ENCODE measurements around the gene SLC3A2. TPM values are rescaled to one million over a fixed set of nuclear protein-coding genes. Genes with fewer than 3 reads are reported as not detected.
A peak's percentile ranks its signal among the peaks of the same experiment; 100 is the strongest.
"Not testable (repeated sequence)": the region's sequence is repeated elsewhere in the genome, so short reads cannot be mapped to it uniquely, and the experiment has no call there.

Gene SLC3A2
- polyA plus RNA-seq, 4 donors = 182 to 190 (median 189) TPM

DNA sequence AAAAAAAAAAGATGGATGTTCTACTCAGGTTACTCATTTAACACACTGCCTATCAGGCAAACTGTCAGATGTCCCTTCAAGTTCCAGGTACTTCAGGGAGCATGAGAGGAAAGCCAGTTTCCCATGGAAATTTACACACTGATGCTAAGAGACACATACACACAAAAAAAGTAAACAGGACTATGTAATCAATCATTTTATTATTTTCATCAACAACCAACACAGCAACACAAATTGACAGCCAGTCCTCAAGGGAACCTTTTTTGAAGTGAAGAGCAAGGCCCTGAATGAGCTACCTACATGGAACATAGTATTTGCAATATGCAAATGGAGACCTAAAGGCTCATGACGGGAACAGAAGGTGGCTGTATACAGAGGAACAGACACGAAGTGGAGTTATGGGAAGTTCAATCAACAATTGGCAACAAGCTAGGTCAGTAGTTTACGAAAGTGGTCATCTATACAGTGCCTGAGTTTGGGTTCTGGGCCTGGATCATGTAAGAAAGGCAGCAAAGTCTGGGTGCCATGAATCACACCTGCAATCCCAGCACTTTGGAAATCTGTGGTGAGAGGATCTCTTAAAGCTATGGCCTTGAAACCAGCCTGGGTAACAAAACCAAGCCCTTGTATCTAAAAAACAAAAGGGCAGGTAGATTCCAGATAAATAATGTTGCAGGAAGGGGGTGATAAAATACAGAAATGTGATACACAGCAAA is 28.7 kb upstream of the SLC3A2 start:
- DNase-seq (ENCODE audit: low read depth in 4 of 4, low spot score in 3 of 4) = no peak

DNA sequence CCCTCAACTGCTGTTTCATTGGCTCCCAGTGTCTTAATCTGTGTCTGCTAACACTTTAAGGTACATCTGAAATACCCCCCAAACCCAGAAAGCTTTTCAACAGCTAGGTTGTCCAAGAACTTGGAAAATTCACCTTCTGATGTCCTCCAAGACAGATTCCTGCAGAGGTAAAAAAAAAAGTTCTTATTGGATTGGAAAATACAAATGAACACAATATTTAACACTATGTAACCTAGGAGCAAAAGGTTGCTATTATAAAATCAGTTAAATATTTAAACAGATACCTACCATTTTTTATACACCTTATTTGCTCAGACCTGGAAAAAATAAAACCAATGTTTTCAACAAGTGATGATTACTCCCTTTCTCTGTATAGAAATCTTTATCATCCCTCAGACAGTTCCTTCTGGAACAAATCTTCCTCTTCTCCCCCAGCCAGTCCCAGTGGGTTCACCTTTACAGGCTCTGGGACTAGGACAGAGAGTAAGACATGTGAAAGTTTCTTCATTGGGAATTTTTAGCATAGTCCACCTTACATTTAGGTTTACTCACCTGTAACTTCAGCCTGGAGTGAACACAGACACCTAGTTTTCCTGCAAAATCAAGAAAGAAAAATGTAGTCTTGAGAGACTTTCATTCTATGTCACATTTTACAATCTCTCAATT is 28.0 kb upstream of the SLC3A2 start:
- DNase-seq (ENCODE audit: low read depth in 4 of 4, low spot score in 3 of 4) = no peak

DNA sequence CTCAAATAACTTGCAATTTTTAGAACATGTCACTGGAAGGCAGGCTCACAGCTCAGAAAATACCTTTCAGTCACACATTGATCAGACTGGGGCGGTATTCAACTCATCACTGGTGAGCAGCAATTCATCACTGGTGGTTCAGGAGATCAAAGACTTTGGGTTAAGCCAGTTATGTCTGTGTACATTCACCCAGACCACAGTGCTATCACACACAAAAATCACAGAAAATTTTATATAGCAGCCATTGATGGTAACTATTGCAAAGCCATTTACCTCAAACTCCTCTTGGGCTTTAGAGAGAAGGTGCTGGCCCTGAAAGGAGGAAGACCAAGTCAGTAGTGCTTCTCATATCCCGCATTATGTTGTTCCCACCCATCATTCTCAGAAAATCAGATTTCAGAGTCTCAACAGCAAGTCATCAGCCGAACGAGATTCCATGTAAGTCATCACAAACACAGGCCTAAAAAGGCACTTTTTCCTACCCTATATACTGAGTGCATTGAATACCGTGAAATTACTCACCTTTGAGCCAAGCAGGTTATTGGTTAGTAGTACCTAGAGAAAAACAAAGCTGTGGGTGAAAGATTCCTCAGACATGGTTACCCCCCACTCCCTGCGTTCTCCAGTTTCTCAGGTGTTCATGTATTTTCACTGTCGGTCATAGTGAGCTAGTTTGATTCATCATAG is 27.3 kb upstream of the SLC3A2 start:
- DNase-seq (ENCODE audit: low read depth in 4 of 4, low spot score in 3 of 4) = no peak

DNA sequence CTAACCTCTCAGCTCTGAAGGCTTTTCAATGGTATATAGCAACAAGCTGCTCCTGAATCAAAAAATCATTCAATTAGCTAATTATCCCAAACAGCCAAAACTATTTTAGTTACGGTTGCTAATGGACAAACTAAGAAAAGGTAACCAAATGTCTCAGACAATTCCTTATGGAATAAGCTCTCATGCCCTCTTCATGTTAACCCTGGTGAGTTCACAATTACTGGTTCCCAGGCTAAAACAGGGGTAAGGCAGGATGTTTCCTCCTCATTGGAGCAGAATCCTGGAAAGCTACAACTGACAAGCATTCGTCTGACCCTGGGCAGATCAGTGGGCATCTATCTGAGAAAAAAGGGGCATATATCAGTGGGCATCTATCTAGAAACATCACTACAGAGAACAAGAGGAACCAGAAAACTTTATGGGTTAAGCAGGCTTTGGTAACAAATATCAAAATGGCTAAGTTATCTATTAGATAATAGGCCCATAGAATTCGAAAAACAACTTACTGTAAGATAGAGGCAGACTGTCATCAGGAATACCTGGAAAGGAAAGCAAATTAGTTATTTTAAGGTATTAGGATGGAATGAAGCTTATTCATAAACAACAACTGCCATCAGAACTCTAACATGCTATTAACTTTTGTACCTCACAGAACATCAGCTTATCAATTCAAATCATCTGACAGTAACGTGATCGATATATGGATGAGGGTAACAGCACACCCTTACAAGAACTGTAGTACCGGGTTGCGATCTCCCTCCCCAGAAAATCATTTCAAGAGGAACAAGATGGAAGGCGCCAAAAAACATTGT is 26.5 kb upstream of the SLC3A2 start:
- no peak for DNase-seq (ENCODE audit: low read depth in 4 of 4, low spot score in 3 of 4)

DNA sequence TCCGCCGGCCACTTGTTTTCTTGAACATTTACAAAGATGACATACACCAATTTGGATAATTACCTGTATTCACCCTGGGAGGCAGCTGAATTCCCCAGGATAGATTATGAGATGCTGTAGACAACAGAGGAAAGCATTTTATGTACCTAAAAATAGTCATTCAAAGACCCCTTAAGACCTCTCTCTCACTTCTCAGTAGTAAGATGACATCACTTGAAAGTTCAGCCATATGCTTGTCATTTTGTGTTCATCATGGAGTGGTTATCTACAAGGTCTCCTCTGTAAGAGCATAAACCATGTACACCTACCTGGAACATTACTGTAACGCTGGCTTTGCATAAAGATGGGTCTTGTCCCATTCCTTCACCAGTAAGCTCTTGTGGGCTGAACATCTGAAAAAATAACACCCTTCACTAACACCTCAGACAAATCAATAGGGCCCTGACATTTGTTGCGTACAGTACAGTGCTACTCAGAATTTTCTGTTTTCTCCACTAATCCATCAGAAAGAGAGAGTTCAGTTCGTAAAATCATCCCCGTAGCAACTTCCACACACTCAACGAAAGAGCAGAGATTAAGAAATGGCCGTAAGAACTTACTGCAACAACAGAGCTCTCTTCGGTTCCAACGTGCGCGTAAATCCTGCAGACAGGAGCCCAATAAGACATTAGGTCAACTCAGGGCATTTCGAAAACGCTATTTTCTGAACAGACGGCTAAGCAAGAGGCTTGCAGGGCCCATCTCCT is 25.7 kb upstream of the SLC3A2 start:
- DNase-seq (ENCODE audit: low read depth in 4 of 4, low spot score in 3 of 4) = no peak

DNA sequence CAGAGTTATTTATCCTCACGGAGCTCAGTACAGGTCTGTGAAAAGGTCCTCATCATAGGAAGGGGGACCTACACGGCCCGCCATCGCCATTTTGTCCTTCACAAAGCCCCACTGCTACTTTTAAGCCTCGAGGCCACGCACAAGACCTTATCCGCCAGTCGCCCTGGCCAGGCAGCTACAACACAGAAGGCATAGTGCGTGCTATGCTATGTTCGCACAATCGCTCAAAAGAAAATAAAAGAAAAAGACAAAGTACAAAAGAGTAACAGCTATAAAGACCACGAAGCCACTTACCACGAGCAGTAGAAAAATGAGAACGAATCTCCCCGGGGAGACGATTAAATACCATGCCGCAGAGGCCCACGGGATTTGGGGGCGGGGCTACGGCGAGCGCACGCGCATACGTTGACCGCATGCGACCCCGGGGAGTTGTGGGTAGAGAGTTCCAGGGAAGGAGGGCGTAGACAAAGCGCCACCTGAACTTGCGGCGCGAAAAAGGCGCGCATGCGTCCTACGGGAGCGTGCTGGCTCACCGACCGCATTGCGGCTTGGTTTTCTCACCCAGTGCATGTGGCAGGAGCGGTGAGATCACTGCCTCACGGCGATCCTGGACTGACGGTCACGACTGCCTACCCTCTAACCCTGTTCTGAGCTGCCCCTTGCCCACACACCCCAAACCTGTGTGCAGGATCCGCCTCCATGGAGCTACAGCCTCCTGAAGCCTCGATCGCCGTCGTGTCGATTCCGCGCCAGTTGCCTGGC is 24.9 kb upstream of the SLC3A2 start:
- peak; percentile 94 to 98 (median 96) for DNase-seq (ENCODE audit: low read depth in 4 of 4, low spot score in 3 of 4)

DNA sequence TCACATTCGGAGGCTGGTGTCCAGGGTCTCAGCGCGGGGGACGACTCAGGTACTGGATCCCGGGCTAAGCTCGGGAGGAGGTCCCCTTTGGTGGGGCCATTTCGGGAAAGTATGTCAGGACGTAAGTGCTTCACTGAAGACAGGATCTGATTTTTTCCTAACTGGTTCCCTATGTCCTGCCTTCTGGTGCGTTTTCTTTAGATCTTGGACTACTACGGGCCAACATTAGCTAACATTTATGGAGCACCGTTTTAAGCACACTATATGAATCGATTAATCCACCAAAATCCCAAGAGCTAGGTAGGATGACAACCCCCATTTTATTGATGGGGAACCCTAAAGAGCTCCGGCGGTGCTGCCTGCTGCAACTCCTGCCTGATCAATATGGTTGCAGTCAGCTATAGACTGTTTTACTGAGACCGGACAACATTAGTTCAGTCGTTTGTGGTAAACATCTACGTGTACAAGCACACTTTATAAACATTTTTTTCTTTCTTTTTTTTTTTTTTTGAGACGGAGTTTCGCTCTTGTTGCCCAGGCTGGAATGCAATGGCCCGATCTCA is 24.3 kb upstream of the SLC3A2 start:
- no peak for DNase-seq (ENCODE audit: low read depth in 4 of 4, low spot score in 3 of 4)

DNA sequence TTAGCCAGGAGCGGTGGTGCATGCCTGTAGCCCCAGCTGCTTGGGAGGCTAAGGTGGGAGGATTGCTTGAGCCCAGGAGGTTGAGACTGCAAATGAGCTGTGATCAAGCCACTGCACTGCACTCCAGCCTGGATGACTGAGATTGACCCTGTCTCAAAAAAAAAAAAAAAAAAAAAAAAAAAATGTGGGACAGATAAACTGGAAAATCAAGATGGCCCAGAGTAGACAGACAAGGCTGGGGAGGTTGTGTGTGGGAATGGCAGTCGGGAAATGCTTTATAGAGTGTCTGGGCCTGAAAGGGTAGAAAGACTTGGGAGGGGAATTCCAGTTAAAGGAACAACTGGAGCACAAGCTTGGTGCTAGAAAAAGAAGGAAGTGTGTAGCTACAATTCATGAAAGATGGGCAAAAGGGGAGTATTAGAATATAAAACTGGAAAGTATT is 23.1 kb upstream of the SLC3A2 start:
- DNase-seq (ENCODE audit: low read depth in 4 of 4, low spot score in 3 of 4) = no peak

DNA sequence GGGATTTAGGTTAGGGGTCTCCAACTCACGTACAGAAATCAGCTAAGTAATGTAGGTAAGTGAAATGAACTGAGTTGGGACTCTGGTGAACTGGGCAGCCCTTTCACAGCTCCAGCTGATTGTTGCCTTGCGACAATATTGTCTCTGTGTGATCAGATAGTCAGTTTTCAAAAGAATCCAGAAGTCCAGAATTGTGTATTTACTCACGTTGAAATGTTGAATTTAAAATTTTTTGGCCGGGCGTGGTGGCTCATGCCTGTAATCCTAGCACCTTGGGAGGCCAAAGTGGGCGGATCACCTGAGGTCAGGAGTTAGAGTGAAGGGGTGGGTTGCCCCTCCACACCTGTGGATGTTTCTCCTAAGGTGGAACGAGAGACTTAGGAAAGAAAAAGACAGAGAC is 22.5 kb upstream of the SLC3A2 start:
- no peak for DNase-seq (ENCODE audit: low read depth in 4 of 4, low spot score in 3 of 4)

DNA sequence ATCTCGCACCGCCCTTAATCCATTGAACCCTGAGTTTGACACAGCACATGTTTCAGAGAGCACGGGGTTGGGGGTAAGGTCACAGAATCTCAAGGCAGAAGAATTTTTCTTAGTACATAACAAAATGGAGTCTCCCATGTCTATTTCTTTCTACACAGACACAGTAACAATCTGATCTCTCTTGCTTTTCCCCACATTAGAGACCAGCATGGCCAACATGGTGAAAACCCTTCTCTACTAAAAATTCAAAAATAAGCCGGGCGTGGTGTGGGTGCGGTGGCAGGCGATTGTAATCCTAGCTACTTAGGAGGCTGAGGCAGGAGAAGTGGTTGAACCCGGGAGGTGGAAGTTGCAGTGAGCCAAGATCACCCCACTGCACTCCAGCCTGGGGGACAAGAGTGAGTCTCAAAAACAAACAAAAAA is 21.4 kb upstream of the SLC3A2 start:
- not testable (repeated sequence) for DNase-seq (ENCODE audit: low read depth in 4 of 4, low spot score in 3 of 4)

DNA sequence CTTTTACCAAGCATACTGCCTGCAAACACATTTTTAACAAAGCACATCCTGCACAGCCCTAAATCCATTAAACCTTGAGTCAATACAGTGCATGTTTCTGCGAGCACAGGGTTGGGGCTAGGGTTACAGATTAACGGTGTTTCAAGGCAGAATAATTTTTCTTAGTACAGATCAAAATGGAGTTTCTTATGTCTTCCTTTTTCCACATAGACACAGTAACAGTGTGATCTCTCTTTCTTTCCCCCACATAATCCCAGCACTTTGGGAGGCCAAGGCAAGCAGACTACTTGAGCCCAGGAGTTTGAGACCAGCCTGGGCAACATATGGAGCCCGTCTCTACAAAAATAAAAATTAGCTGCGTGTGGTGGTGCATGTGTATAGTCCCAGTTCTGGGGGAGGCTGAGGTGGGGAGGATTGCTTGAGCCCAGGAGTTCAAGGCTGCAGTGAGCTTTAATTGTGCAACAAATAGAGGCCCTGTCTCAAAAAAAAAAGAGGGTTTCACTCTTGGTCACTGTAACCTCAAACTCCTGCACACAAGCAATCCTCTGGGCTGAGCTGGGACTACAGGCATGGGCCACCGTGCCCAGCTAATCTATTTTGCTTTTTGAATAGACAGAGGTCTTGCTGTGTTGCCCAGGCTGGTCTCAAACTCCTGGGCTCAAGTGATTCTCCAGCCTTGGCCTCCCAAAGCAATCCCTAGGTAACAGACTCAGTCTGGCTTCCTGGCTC is 19.7 kb upstream of the SLC3A2 start:
- DNase-seq (ENCODE audit: low read depth in 4 of 4, low spot score in 3 of 4) = no peak

DNA sequence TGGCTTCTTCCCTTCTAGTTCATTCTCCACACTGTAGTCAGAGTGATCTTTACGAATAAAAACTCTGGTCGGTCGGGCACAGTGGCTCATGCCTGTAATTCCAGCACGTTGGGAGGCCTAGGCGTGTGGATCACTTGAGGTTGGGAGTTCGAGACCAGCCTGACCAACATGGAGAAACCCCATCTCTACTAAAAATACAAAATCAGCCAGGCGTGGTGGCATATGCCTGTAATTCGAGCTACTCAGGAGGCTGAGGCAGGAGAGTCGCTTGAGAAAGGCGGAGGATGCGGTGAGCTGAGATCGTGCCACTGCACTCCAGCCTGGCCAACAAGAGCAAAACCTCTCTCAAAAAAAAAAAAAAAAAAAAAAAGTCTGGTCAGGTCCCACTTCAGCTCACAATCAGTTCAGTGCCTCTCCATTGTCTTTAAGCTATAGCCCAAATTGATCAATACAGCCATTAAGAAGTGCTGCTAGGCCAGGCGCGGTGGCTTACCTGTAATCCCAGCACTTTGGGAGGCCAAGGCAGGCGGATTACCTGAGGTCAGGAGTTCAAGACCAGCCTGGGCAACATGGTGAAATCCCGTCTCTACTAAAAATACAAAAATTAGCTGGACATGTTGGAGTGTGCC is 19.0 kb upstream of the SLC3A2 start:
- not testable (repeated sequence) for DNase-seq (ENCODE audit: low read depth in 4 of 4, low spot score in 3 of 4)

DNA sequence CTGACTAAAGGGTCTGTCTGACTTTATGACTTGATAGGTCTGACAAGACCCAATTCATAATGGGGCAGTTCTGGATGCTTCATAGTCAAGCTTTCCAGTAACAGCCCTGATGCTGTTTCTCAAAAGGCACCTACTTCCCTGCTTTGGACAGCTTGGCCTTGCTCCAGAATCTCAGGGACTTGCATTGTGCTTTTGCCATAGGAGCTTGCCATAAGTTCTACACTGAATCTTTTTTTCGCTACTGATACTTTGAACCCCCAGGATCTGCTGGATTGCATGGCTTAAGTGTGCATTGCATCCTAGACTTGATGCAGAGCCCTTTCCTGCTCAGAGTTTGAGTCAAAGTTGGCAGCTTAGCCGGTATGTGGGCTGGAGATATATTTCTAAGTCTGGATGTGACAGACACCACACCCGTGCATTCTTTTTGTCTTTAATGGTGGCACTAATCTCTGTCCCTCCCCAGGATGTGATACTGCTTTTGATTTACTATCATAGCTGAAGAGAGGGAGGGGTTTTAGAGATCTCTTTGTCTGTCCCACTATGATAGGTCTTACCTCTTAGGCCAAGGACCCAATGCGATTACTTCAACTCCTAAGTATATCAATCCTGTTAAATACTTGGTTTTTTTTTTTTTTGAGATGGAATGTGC is 16.9 kb upstream of the SLC3A2 start:
- DNase-seq (ENCODE audit: low read depth in 4 of 4, low spot score in 3 of 4) = no peak

DNA sequence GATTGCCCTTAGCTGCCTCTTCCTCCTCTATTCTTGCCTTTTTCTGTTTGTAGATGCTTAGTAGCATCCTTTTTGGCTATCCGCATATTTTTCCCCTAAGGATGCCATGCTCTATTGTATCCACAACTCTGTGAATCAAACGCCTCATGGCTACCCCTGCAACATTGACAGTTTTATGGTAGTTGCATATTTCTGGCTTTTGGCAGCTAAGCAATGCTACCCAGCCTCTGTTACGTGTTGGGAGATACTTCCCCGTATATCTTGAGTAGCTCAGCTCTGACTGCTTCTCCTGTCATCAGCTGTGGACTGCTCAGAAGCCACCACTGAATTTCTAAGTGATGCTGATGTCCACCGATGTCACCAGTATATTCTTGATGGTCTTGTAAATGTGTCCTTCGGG is 15.1 kb upstream of the SLC3A2 start:
- DNase-seq (ENCODE audit: low read depth in 4 of 4, low spot score in 3 of 4) = no peak

DNA sequence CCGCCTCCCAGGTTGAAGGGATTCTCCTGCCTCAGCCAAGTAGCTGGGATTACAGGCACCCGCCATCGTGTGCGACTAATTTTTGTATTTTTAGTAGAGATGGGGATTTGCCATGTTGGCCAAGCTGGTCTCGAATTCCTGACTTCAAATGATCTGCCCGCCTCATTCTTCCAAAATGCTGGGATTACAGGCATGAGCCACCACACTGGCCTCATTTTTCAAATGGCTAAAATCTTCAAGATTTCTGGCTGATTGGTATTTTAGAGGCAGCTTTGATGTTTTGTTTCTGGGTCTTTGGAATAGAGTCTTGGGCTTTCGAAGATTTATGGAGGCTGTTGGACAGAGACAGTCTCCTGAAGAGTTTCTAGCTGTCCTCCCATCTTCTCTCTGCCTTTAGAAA is 5.8 kb upstream of the SLC3A2 start:
- DNase-seq (ENCODE audit: low read depth in 4 of 4, low spot score in 3 of 4) = no peak

DNA sequence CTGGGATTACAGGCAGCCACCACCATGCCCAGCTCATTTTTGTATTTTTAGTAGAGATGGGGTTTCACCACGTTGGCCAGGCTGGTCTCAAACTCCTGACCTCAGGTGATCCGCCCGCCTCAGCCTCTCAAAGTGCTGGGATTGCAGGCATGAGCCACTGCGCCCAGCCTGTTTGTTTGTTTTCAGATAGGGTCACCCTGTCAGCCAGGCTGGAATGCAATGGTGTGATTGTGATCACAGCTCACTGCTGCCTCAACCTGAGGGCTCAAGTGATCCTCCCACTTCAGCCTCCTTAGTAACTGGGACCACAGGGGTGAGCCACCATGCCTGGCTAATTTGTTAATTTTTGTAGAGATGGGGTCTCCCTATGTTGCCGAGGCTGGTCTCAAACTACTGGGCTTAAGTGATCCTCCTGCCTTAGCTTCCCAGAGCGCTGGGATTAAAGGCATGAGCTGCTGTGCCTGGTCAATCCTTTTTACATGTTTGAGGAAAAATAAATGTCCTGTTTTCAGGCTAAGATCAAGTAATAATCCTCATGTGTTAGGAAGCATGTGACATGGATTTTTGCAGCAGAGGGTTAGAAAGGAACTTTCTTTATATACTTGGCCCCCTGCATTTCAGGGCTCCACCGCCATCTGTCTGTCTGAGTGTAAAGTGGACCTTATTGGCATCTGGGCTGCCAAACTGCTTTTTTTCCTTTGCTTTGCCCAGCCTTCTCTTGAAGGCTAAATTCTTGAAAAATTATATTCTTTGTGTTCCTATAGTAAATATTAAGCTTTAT is 4.8 kb upstream of the SLC3A2 start:
- DNase-seq (ENCODE audit: low read depth in 4 of 4, low spot score in 3 of 4) = no peak

DNA sequence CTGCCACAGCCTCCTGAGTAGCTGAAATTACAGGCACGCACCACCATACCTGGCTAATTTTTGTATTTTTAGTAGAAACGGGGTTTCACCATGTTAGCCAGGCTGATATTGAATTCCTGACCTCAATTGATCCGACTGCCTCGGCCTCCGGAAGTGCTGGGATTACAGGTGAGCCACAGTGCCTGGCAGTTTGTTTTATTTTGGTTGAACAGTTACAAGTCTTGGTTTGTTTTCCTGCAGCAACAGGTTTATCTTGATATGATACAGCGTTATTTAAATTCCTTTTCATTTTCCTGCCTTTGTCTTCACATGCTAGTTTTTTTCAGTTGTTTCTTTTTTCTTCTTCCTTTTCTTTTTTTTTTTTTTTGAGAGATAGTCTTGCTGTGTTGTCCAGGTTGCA is 4.0 kb upstream of the SLC3A2 start:
- DNase-seq (ENCODE audit: low read depth in 4 of 4, low spot score in 3 of 4) = no peak
